GM12873 (cell line): ENCODE measurements around the gene ARHGEF38.

Experiments used
- TF ChIP-seq, protein P1 (sequence below): IDR thresholded peaks from 2 replicates; pipeline ENCODE4 v1.5.1; 2012; ENCODE audit warnings: low read depth, mild to moderate bottlenecking, moderate library complexity, low read length, control low read depth; ENCODE audit not compliant: insufficient read depth; ENCODE audit errors: missing control alignments

ARHGEF38 gene

DNA sequence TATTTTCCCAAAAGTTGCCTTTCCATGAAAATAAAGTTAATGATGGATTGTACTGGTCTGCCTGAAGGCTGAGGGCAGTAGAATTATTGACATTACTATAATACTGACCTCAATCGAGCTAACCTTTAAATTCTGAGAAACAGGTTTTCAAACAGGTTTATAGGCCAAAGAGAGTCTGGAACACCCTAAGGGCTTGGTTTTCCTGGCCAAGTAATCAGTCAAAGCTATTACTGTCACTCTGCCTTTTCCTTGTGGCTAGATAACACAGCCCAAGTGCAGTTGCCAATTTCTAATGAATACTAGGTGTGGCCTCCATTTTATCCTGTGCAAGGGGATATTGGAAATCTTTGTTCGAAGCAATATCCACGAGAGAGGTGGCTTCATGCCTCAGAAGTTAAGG is 80.8 kb downstream of the ARHGEF38 start:
- TF ChIP-seq, protein P1, sequence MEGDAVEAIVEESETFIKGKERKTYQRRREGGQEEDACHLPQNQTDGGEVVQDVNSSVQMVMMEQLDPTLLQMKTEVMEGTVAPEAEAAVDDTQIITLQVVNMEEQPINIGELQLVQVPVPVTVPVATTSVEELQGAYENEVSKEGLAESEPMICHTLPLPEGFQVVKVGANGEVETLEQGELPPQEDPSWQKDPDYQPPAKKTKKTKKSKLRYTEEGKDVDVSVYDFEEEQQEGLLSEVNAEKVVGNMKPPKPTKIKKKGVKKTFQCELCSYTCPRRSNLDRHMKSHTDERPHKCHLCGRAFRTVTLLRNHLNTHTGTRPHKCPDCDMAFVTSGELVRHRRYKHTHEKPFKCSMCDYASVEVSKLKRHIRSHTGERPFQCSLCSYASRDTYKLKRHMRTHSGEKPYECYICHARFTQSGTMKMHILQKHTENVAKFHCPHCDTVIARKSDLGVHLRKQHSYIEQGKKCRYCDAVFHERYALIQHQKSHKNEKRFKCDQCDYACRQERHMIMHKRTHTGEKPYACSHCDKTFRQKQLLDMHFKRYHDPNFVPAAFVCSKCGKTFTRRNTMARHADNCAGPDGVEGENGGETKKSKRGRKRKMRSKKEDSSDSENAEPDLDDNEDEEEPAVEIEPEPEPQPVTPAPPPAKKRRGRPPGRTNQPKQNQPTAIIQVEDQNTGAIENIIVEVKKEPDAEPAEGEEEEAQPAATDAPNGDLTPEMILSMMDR = no peak

DNA sequence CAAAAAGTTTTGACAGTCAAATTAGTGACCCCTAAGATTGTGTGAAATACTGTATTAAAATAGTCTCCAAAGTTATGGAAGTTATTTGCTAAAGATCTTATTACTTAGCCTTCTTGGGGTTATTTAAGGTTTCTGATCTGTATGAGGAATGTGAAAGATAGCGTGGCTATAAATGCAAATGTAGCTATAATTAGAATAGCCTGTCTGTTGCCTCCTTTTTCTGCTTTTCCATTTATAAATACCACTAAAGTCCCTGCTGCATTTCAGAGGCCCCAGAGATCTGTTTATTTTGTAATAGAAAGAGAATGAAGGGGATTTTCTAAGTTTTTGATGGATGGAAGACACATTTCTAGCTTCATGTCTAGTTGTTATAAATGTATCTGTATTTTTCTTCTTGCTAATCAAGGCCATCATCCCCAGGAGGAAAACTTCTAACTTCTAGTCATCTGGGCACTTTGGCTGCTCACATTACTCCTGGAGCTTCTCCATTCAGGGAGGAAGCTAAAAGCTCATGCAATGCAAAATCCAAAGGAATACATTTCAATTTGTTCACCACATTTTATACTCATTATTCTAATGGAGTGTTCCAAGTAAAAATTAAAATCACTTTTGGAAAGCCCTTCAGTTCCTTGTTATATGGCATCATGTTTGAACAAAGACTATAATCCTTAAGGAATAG is 82.1 kb downstream of the ARHGEF38 start:
- TF ChIP-seq, protein P1 = no peak

DNA sequence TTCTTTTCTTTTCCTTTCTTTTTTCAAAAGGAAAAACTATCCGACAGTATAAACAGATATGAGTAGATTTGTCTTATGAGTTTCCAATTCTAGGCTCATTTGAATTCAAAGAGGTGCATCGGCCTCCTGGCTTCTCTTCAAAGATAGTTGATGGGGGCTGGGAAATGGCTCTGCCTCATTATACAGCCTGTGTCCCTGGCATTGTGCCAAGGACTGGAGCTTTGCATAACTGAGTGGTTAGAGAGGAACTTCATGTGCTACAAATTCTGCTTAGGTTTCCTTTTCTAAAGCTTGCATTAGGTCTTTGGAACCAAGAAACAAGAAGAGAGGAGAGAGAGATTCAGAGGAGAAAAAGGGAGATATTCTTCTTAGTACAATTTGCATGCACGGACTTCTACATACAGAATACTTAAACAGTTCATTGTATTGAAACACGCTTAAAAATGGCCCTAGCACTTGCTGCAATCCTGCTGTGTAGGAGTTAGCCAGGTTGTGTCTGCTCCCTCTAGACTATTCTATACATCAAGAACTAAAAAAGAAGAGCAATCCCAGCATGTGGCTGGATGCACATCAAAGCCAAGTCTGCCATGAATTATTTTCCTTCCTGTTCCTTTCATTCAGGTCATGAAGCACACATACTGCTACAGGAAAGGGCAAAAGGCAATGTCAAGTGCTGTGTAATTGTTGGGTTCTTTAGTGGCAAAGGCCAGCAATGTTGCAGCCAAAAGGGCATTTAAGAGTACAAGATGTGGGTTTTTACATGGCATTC is 85.2 kb downstream of the ARHGEF38 start:
- TF ChIP-seq, protein P1 = no peak

DNA sequence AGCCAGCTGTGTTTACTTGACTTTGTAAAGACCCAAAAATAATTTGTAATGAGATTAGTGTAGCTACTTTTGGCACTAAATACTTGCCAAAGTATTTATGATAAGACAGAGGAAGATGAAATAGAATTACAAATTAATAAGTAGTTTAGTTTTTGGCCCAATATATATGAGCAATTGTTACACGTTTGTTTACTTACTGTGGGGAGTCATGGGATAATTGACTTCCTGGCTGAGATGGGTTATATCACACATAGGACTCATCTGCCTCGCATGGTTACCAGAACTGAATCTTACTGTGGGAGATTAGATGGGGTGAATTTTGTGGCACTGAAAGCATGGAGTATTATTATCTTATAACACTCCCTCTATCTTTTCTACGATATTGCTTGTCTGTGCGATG is 89.4 kb downstream of the ARHGEF38 start:
- TF ChIP-seq, protein P1 = no peak

DNA sequence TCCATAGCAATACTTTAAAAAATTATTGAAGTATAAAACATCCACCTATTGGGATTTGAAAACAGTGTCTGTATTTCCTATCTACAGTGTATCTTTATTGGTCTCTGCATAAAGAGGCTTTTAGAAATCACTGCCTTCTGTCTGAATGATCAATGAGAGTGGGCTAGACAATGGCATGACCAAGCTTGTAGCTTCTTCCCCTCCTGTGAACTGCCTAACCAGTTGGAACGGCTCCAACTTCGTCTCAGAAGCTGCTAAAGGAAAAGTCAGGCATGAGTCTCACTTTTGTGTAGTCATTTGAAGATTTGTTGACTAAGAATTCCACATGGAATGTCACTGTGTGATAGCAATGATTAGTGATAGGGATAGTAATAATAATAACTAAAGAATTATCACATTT is 91.8 kb downstream of the ARHGEF38 start:
- TF ChIP-seq, protein P1 = no peak

DNA sequence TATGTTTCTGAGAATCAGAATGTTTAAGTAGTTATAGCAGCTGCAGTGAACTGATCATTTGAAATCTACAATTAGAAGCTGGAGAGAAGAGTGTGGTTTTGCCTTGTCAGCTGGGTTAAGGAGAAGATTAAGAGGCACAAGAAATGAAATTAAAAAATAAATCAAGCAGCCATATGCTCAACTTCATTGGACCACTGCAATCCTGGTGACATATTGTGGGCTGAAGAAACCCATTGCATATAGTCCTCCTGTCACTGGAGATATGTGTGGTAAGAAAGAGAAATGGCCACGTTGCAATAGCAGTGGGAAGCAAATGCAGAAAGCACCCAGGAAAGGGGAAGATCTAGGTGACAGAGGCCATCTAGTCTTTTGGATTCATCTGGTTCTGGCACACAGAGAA is 93.0 kb downstream of the ARHGEF38 start:
- TF ChIP-seq, protein P1 = no peak

DNA sequence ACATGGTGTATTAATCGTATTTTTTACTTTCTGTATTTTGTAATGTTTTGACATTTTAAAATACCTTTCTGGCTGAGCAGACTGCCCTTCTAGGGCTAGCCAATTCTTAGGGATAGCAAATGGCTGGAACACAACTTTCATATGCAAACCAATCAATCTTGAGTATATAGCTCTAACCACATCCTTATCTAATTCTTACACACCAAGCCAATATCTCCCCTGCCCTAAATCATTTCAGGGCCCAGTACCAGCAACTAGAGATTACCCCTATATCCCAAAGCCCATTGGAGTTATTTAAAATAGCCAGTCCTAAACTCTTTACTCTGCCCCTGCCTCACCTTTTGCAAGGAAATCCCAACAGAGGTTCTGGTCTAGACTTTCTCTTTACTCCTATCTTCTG is 97.8 kb downstream of the ARHGEF38 start:
- TF ChIP-seq, protein P1 = no peak
